Measurements from ENCODE around the gene RPS6KA3.

The RPS6KA3 gene

GRCh38 chrX:20280938-20281337, 14.2 kb upstream of the RPS6KA3 start:
- no peak for DNase-seq (ENCODE audit: extremely low spot score)
- TF ChIP-seq FOXM1 (IDR thresholded peaks at IDR 0.05; ENCODE audit: borderline replicate concordance), result no peak
- TF ChIP-seq ELF4 (IDR thresholded peaks at IDR 0.05), result no peak
- no peak for TF ChIP-seq ARNT (IDR thresholded peaks at IDR 0.05)
- no peak for TF ChIP-seq FOXK2 (IDR thresholded peaks at IDR 0.05)
- TF ChIP-seq L3MBTL2 (conservative IDR thresholded peaks at IDR 0.05), result no peak
- no peak for TF ChIP-seq ZNF384 (IDR thresholded peaks at IDR 0.05)
- TF ChIP-seq FOXA1 (IDR thresholded peaks at IDR 0.05), result no peak
- no peak for TF ChIP-seq NFRKB (IDR thresholded peaks at IDR 0.05)
- no peak for TF ChIP-seq BHLHE40 (IDR thresholded peaks at IDR 0.05; ENCODE audit: borderline replicate concordance)
- TF ChIP-seq LEF1 (IDR thresholded peaks at IDR 0.05; ENCODE audit: borderline replicate concordance), result no peak
- no peak for TF ChIP-seq CTBP1 (IDR thresholded peaks at IDR 0.05; ENCODE audit: borderline replicate concordance)
- no peak for TF ChIP-seq PKNOX1 (IDR thresholded peaks at IDR 0.05)
- TF ChIP-seq SP1 (IDR thresholded peaks at IDR 0.05), result no peak
- TF ChIP-seq SUZ12 (IDR thresholded peaks at IDR 0.05), result no peak
- TF ChIP-seq HDGF (IDR thresholded peaks at IDR 0.05; ENCODE audit: borderline replicate concordance), result no peak
- TF ChIP-seq TARDBP (IDR thresholded peaks at IDR 0.05), result no peak
- POLR2A ChIA-PET, result no interaction called here
- CTCF ChIA-PET, result no interaction called here

GRCh38 chrX:20274121-20274520, 7.4 kb upstream of the RPS6KA3 start:
- POLR2A ChIA-PET, result no interaction called here

DNA sequence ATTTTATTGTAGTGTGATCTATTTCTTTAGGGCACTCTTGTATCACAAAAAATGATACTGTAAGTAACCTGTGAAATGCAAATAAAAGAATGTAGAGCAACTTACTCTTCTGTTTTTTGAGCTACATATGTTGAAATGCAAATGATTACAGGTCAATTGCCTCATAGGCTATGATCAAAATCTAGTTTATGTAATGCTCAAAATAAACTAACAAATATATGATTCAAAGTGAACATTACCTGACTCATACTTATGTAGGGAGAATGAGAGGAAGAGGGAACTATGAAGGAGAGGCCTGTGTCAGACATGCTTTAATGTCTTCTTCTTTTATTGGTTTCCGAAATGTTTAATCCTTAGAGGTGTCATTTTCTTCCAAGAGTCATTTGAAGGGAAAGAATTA, 5.0 kb upstream of the RPS6KA3 start:
- TF ChIP-seq FOXM1 (IDR thresholded peaks at IDR 0.05; ENCODE audit: borderline replicate concordance), result no peak
- no peak for TF ChIP-seq PKNOX1 (IDR thresholded peaks at IDR 0.05)
- no peak for TF ChIP-seq L3MBTL2 (conservative IDR thresholded peaks at IDR 0.05)
- TF ChIP-seq SP1 (IDR thresholded peaks at IDR 0.05), result no peak
- no peak for TF ChIP-seq HDGF (IDR thresholded peaks at IDR 0.05; ENCODE audit: borderline replicate concordance)
- no peak for TF ChIP-seq TARDBP (IDR thresholded peaks at IDR 0.05)
- TF ChIP-seq ARNT (IDR thresholded peaks at IDR 0.05), result no peak
- TF ChIP-seq NFRKB (IDR thresholded peaks at IDR 0.05), result no peak
- no peak for TF ChIP-seq LEF1 (IDR thresholded peaks at IDR 0.05; ENCODE audit: borderline replicate concordance)
- TF ChIP-seq ZNF384 (IDR thresholded peaks at IDR 0.05), result no peak
- no peak for TF ChIP-seq ELF4 (IDR thresholded peaks at IDR 0.05)
- no peak for TF ChIP-seq CTBP1 (IDR thresholded peaks at IDR 0.05; ENCODE audit: borderline replicate concordance)
- TF ChIP-seq BHLHE40 (IDR thresholded peaks at IDR 0.05; ENCODE audit: borderline replicate concordance), result no peak
- TF ChIP-seq FOXA1 (IDR thresholded peaks at IDR 0.05), result no peak
- TF ChIP-seq FOXK2 (IDR thresholded peaks at IDR 0.05), result no peak
- no peak for TF ChIP-seq SUZ12 (IDR thresholded peaks at IDR 0.05)
- POLR2A ChIA-PET, result interaction anchor here (0.7 to 0.8 kb wide), 2 partner anchors 41 to 90 kb away, joined by 3 read pairs; no protein-coding TSS in a partner anchor
- CTCF ChIA-PET, result no interaction called here

More at GRCh38 chrX:20274121-20274520, 7.4 kb upstream of the RPS6KA3 start:
- no peak for DNase-seq (ENCODE audit: extremely low spot score)
- TF ChIP-seq L3MBTL2 (conservative IDR thresholded peaks at IDR 0.05), result no peak
- TF ChIP-seq SP1 (IDR thresholded peaks at IDR 0.05), result no peak
- TF ChIP-seq PKNOX1 (IDR thresholded peaks at IDR 0.05), result no peak
- TF ChIP-seq NFRKB (IDR thresholded peaks at IDR 0.05), result no peak
- no peak for TF ChIP-seq LEF1 (IDR thresholded peaks at IDR 0.05; ENCODE audit: borderline replicate concordance)
- no peak for TF ChIP-seq ZNF384 (IDR thresholded peaks at IDR 0.05)
- TF ChIP-seq FOXM1 (IDR thresholded peaks at IDR 0.05; ENCODE audit: borderline replicate concordance), result no peak
- TF ChIP-seq BHLHE40 (IDR thresholded peaks at IDR 0.05; ENCODE audit: borderline replicate concordance), result no peak
- no peak for TF ChIP-seq SUZ12 (IDR thresholded peaks at IDR 0.05)
- no peak for TF ChIP-seq TARDBP (IDR thresholded peaks at IDR 0.05)
- CTCF ChIA-PET, result interaction anchor here (1.3 kb wide), 1 partner anchor 43 kb away, joined by 3 read pairs; no protein-coding TSS in a partner anchor

GRCh38 chrX:20271186-20271585, 4.5 kb upstream of the RPS6KA3 start:
- ChIA-PET POLR2A (interaction anchor here (0.7 kb wide), 1 partner anchor 91 kb away, joined by 3 read pairs; no protein-coding TSS in a partner anchor), CTCF (no interaction called here)
- no peak for TF ChIP-seq ZNF384 (IDR thresholded peaks at IDR 0.05)
- TF ChIP-seq ARNT (IDR thresholded peaks at IDR 0.05), result no peak
- no peak for TF ChIP-seq HDGF (IDR thresholded peaks at IDR 0.05; ENCODE audit: borderline replicate concordance)
- no peak for TF ChIP-seq ELF4 (IDR thresholded peaks at IDR 0.05)
- no peak for TF ChIP-seq L3MBTL2 (conservative IDR thresholded peaks at IDR 0.05)
- no peak for TF ChIP-seq SP1 (IDR thresholded peaks at IDR 0.05)
- no peak for TF ChIP-seq TARDBP (IDR thresholded peaks at IDR 0.05)
- no peak for TF ChIP-seq FOXA1 (IDR thresholded peaks at IDR 0.05)
- TF ChIP-seq FOXK2 (IDR thresholded peaks at IDR 0.05), result no peak
- TF ChIP-seq FOXM1 (IDR thresholded peaks at IDR 0.05; ENCODE audit: borderline replicate concordance), result no peak
- TF ChIP-seq LEF1 (IDR thresholded peaks at IDR 0.05; ENCODE audit: borderline replicate concordance), result no peak
- no peak for TF ChIP-seq PKNOX1 (IDR thresholded peaks at IDR 0.05)
- TF ChIP-seq CTBP1 (IDR thresholded peaks at IDR 0.05; ENCODE audit: borderline replicate concordance), result no peak
- no peak for TF ChIP-seq BHLHE40 (IDR thresholded peaks at IDR 0.05; ENCODE audit: borderline replicate concordance)
- TF ChIP-seq NFRKB (IDR thresholded peaks at IDR 0.05), result no peak
- TF ChIP-seq SUZ12 (IDR thresholded peaks at IDR 0.05), result no peak
- DNase-seq (ENCODE audit: extremely low spot score), result no peak

More for the DNA sequence above, 5.0 kb upstream of the RPS6KA3 start:
- DNase-seq (ENCODE audit: extremely low spot score), result no peak

- TF ChIP-seq SUZ12 (IDR thresholded peaks at IDR 0.05), result no peak
- no peak for TF ChIP-seq FOXM1 (IDR thresholded peaks at IDR 0.05; ENCODE audit: borderline replicate concordance)
- TF ChIP-seq HDGF (IDR thresholded peaks at IDR 0.05; ENCODE audit: borderline replicate concordance), result no peak
- TF ChIP-seq ZNF384 (IDR thresholded peaks at IDR 0.05), result no peak
- TF ChIP-seq LEF1 (IDR thresholded peaks at IDR 0.05; ENCODE audit: borderline replicate concordance), result no peak
- TF ChIP-seq FOXA1 (IDR thresholded peaks at IDR 0.05), result no peak
- TF ChIP-seq BHLHE40 (IDR thresholded peaks at IDR 0.05; ENCODE audit: borderline replicate concordance), result no peak
- no peak for TF ChIP-seq ARNT (IDR thresholded peaks at IDR 0.05)
- no peak for TF ChIP-seq PKNOX1 (IDR thresholded peaks at IDR 0.05)
- no peak for TF ChIP-seq ELF4 (IDR thresholded peaks at IDR 0.05)
- no peak for TF ChIP-seq FOXK2 (IDR thresholded peaks at IDR 0.05)
- no peak for TF ChIP-seq TARDBP (IDR thresholded peaks at IDR 0.05)
- no peak for TF ChIP-seq CTBP1 (IDR thresholded peaks at IDR 0.05; ENCODE audit: borderline replicate concordance)
- TF ChIP-seq NFRKB (IDR thresholded peaks at IDR 0.05), result no peak
- no peak for TF ChIP-seq L3MBTL2 (conservative IDR thresholded peaks at IDR 0.05)
- TF ChIP-seq SP1 (IDR thresholded peaks at IDR 0.05), result no peak
- ChIA-PET POLR2A (no interaction called here), CTCF (interaction anchor here (0.5 kb wide), 1 partner anchor 251 kb away, joined by 3 read pairs; no protein-coding TSS in a partner anchor)
- DNase-seq (ENCODE audit: extremely low spot score), result no peak
Observed at GRCh38 chrX:20270562-20270890, 3.8 kb upstream of the RPS6KA3 start.

Data from HEK293T (cell line).